ENCODE data around the gene ZNF468.
"Not testable (repeated sequence)": the region's sequence is repeated elsewhere in the genome, so short reads cannot be mapped to it uniquely, and the experiment has no call there.

The ZNF468 gene

GRCh38 chr19:52840825-52841465 lies 16.5 kb downstream of the ZNF468 start:
- H3K4me2 ChIP-seq; H4K20me1 ChIP-seq (ENCODE audit: insufficient read depth); H3K4me1 ChIP-seq (ENCODE audit: low read depth, poor library complexity, severe bottlenecking); H3K27me3 ChIP-seq (ENCODE audit: insufficient read depth, low read depth); H3K27ac ChIP-seq; H3K4me3 ChIP-seq (IDR thresholded peaks at IDR 0.05; ENCODE audit: insufficient read depth, low read depth, low read length); H2AFZ ChIP-seq (ENCODE audit: low read depth); H3K9ac ChIP-seq; H3K79me2 ChIP-seq (ENCODE audit: insufficient read depth, low read depth): not testable (repeated sequence)
- peaks cover 11% of the 10 kb centered on the region; the same call in 1 of the 2 replicates for H3K36me3 ChIP-seq (ENCODE audit: insufficient read depth)

- not testable (repeated sequence) for H3K27me3 ChIP-seq (ENCODE audit: insufficient read depth, low read depth); H3K36me3 ChIP-seq (ENCODE audit: insufficient read depth); H3K4me1 ChIP-seq (ENCODE audit: low read depth, poor library complexity, severe bottlenecking); H2AFZ ChIP-seq (ENCODE audit: low read depth); H3K4me3 ChIP-seq (IDR thresholded peaks at IDR 0.05; ENCODE audit: insufficient read depth, low read depth, low read length); H3K9ac ChIP-seq; H3K79me2 ChIP-seq (ENCODE audit: insufficient read depth, low read depth); H3K4me2 ChIP-seq; H3K27ac ChIP-seq; H4K20me1 ChIP-seq (ENCODE audit: insufficient read depth)
These were observed 23.1 kb downstream of the ZNF468 start for GRCh38 chr19:52834289-52834688.

GRCh38 chr19:52833541-52833940 lies 23.9 kb downstream of the ZNF468 start:
- not testable (repeated sequence) for H3K4me3 ChIP-seq (IDR thresholded peaks at IDR 0.05; ENCODE audit: insufficient read depth, low read depth, low read length); H2AFZ ChIP-seq (ENCODE audit: low read depth); H4K20me1 ChIP-seq (ENCODE audit: insufficient read depth); H3K9ac ChIP-seq; H3K4me2 ChIP-seq; H3K36me3 ChIP-seq (ENCODE audit: insufficient read depth); H3K27me3 ChIP-seq (ENCODE audit: insufficient read depth, low read depth); H3K4me1 ChIP-seq (ENCODE audit: low read depth, poor library complexity, severe bottlenecking); H3K79me2 ChIP-seq (ENCODE audit: insufficient read depth, low read depth); H3K27ac ChIP-seq

GRCh38 chr19:52829866-52830265 lies 27.6 kb downstream of the ZNF468 start:
- not testable (repeated sequence) for H3K4me1 ChIP-seq (ENCODE audit: low read depth, poor library complexity, severe bottlenecking); H2AFZ ChIP-seq (ENCODE audit: low read depth); H3K79me2 ChIP-seq (ENCODE audit: insufficient read depth, low read depth); H3K4me3 ChIP-seq (IDR thresholded peaks at IDR 0.05; ENCODE audit: insufficient read depth, low read depth, low read length); H3K4me2 ChIP-seq; H3K36me3 ChIP-seq (ENCODE audit: insufficient read depth); H3K27me3 ChIP-seq (ENCODE audit: insufficient read depth, low read depth); H3K9ac ChIP-seq; H4K20me1 ChIP-seq (ENCODE audit: insufficient read depth); H3K27ac ChIP-seq

DNA sequence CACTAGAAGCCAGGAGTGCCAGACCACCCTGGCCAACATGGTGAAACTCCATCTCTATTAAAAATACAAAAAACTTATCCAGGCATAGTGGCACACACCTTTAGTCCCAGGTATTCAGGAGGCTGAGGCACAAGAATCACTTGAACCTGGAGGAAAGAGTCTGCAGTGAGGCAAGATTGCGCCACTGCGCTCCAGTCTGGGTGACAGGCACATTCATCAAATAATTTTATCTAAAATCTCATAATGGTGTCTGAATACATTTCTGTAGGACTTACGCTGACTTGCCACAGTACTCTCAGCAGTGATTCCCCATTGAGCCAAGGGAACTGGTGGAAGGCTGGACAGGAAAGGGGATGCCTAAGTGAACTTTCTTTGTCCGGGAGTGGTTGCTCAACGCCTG lies 31.7 kb downstream of the ZNF468 start:
- TF ChIP-seq CTCF (conservative IDR thresholded peaks at IDR 0.05; ENCODE audit: low read depth, low read length): no peak
- no peak overlapping the region for H2AFZ ChIP-seq (ENCODE audit: low read depth)

GRCh38 chr19:52823676-52824075 lies 33.7 kb downstream of the ZNF468 start:
- Histone ChIP-seq H3K4me1 (ENCODE audit: low read depth, poor library complexity, severe bottlenecking) (no peaks in the 10 kb centered on the region), H2AFZ (ENCODE audit: low read depth) (no peak overlapping the region), H3K27ac (no peak overlapping the region), H3K79me2 (ENCODE audit: insufficient read depth, low read depth) (no peaks in the 10 kb centered on the region), H3K4me3 (IDR thresholded peaks at IDR 0.05; ENCODE audit: insufficient read depth, low read depth, low read length) (no peak overlapping the region), H3K4me2 (no peak overlapping the region), H3K27me3 (ENCODE audit: insufficient read depth, low read depth) (no peaks in the 10 kb centered on the region), H3K36me3 (ENCODE audit: insufficient read depth) (no peaks in the 10 kb centered on the region), H3K9ac (no peak overlapping the region), H4K20me1 (ENCODE audit: insufficient read depth) (no peaks in the 10 kb centered on the region)
- TF ChIP-seq CTCF (conservative IDR thresholded peaks at IDR 0.05; ENCODE audit: low read depth, low read length): no peak

More for the DNA sequence above, 31.7 kb downstream of the ZNF468 start:
- Histone ChIP-seq H3K4me1 (ENCODE audit: low read depth, poor library complexity, severe bottlenecking) (no peaks in the 10 kb centered on the region), H3K36me3 (ENCODE audit: insufficient read depth) (no peaks in the 10 kb centered on the region), H3K27ac (no peak overlapping the region), H3K4me3 (IDR thresholded peaks at IDR 0.05; ENCODE audit: insufficient read depth, low read depth, low read length) (no peak overlapping the region), H3K79me2 (ENCODE audit: insufficient read depth, low read depth) (no peaks in the 10 kb centered on the region), H4K20me1 (ENCODE audit: insufficient read depth) (no peaks in the 10 kb centered on the region), H3K9ac (no peak overlapping the region), H3K27me3 (ENCODE audit: insufficient read depth, low read depth) (no peaks in the 10 kb centered on the region), H3K4me2 (no peak overlapping the region)

DNA sequence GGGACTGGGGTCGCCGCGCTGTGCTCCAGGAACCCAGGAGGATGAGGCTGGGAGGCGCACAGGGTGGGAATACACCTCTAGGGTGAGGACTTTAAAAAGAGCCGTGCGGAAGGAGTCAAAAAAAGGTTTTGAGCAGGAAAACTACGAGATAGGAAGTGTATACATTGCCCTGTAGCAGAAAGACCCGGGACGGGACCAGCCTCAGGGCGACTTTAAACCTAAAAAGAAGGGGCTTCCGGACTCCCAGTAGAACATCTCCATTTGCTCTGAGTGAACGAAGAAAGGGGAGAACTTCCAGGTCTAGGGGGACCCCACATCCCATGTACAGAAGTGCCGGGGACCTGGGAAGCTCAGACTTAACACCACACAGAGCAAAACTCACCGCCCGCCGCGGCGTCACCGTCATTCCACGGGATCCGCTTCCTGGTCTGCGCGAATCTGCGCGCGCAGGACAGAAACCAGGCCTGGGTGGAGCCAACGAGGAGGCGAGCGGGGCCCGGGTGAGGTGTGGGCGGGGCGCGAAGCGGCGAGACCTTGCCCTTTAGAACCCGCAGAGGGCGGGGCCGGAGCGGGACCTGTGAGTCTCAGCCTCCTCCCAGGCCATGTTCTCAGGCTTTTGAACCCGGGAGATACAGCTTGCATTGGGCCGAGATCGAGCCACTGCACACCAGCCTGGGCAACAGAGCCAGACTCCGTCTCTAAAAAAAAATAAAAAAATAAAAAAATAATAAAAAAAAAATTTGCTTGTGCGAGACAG lies 36.0 kb downstream of the ZNF468 start, which contains the start of gene ZNF28:
ZNF28 (minus strand) TSS at position 430 of the 757 bp plus-strand sequence. CDS start 3,675 bp downstream, outside the sequence.
- not testable (repeated sequence) for H4K20me1 ChIP-seq (ENCODE audit: insufficient read depth); H3K79me2 ChIP-seq (ENCODE audit: insufficient read depth, low read depth); H3K9ac ChIP-seq; H3K36me3 ChIP-seq (ENCODE audit: insufficient read depth); H3K4me3 ChIP-seq (IDR thresholded peaks at IDR 0.05; ENCODE audit: insufficient read depth, low read depth, low read length); H3K27ac ChIP-seq; H3K4me2 ChIP-seq; H3K27me3 ChIP-seq (ENCODE audit: insufficient read depth, low read depth); H3K4me1 ChIP-seq (ENCODE audit: low read depth, poor library complexity, severe bottlenecking)
- peak within 1 kb of the TSS; percentile 34; the same call in 1 of the 2 replicates for H2AFZ ChIP-seq (ENCODE audit: low read depth)

- not testable (repeated sequence) for H3K4me1 ChIP-seq (ENCODE audit: low read depth, poor library complexity, severe bottlenecking); H2AFZ ChIP-seq (ENCODE audit: low read depth); H3K4me3 ChIP-seq (IDR thresholded peaks at IDR 0.05; ENCODE audit: insufficient read depth, low read depth, low read length)
These were observed 36.8 kb downstream of the ZNF468 start for GRCh38 chr19:52820472-52821203.

More at GRCh38 chr19:52820472-52821203, 36.8 kb downstream of the ZNF468 start:
- not testable (repeated sequence) for H3K79me2 ChIP-seq (ENCODE audit: insufficient read depth, low read depth); H4K20me1 ChIP-seq (ENCODE audit: insufficient read depth); H3K36me3 ChIP-seq (ENCODE audit: insufficient read depth); H3K27me3 ChIP-seq (ENCODE audit: insufficient read depth, low read depth); H3K9ac ChIP-seq; H3K4me2 ChIP-seq; H3K27ac ChIP-seq

All from KMS-11 (cell line).